ENCODE data around the gene GSK3B.

GSK3B gene

GRCh38 chr3:119790369-119790768 is 303.9 kb downstream of the GSK3B start:
- Histone ChIP-seq H3K36me3 (ENCODE audit: control insufficient read depth in 5 of 5, insufficient read depth in 5 of 5, low read length in 5 of 5) (no peaks in the 10 kb centered on the region), H3K27ac (ENCODE audit: low read depth, low read length) (no peak overlapping the region), H3K4me3 (ENCODE audit: low read depth in 1 of 5, low read length in 5 of 5) (no peak overlapping the region), H3K9ac (ENCODE audit: low read length in 5 of 5) (no peak overlapping the region), H3K9me3 (ENCODE audit: control insufficient read depth in 5 of 5, low read length in 5 of 5) (peaks cover 0 to 6% (median 0%) of the 10 kb centered on the region in 5 donors), H3K4me1 (ENCODE audit: control insufficient read depth in 5 of 5, insufficient read depth in 5 of 5, low read length in 5 of 5) (peaks cover 5 to 19% (median 13%) of the 10 kb centered on the region in 5 donors), H3K27me3 (ENCODE audit: control insufficient read depth in 5 of 5, insufficient read depth in 4 of 5, low read length in 5 of 5) (no peaks in the 10 kb centered on the region)

- H3K9me3 ChIP-seq (ENCODE audit: control insufficient read depth in 5 of 5, low read length in 5 of 5) = peaks cover 0 to 6% (median 0%) of the 10 kb centered on the region in 5 donors
- no peaks in the 10 kb centered on the region for H3K4me1 ChIP-seq (ENCODE audit: control insufficient read depth in 5 of 5, insufficient read depth in 5 of 5, low read length in 5 of 5)
- no peaks in the 10 kb centered on the region for H3K27me3 ChIP-seq (ENCODE audit: control insufficient read depth in 5 of 5, insufficient read depth in 4 of 5, low read length in 5 of 5)
- H3K27ac ChIP-seq (ENCODE audit: low read depth, low read length) = no peak overlapping the region
- no peaks in the 10 kb centered on the region for H3K36me3 ChIP-seq (ENCODE audit: control insufficient read depth in 5 of 5, insufficient read depth in 5 of 5, low read length in 5 of 5)
- no peak overlapping the region for H3K4me3 ChIP-seq (ENCODE audit: low read depth in 1 of 5, low read length in 5 of 5)
- no peak overlapping the region for H3K9ac ChIP-seq (ENCODE audit: low read length in 5 of 5)
Observed at GRCh38 chr3:119786409-119786808, 307.8 kb downstream of the GSK3B start.

DNA sequence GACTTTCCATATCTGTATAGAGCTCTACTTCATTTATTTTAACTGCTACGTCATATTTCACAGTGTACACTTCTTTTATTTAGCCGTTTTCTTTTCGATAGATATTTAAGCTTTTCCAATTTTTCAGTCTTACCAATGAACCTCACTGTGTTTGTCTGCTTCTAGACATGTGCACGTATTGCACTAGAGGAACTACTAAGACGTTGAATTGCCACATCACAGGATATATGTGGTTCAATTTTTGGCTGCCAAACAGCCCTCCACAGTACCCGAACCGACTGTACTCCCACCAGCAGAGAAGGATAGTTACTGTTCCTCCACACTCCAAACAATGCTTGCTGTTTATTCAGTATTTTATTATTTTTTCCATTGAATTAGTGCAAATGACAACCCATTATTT is 310.4 kb downstream of the GSK3B start:
- Histone ChIP-seq H3K9me3 (ENCODE audit: control insufficient read depth in 5 of 5, low read length in 5 of 5) (no peaks in the 10 kb centered on the region), H3K27ac (ENCODE audit: low read depth, low read length) (no peak overlapping the region), H3K36me3 (ENCODE audit: control insufficient read depth in 5 of 5, insufficient read depth in 5 of 5, low read length in 5 of 5) (no peaks in the 10 kb centered on the region), H3K9ac (ENCODE audit: low read length in 5 of 5) (no peak overlapping the region), H3K4me1 (ENCODE audit: control insufficient read depth in 5 of 5, insufficient read depth in 5 of 5, low read length in 5 of 5) (no peaks in the 10 kb centered on the region), H3K4me3 (ENCODE audit: low read depth in 1 of 5, low read length in 5 of 5) (no peak overlapping the region), H3K27me3 (ENCODE audit: control insufficient read depth in 5 of 5, insufficient read depth in 4 of 5, low read length in 5 of 5) (no peaks in the 10 kb centered on the region)

DNA sequence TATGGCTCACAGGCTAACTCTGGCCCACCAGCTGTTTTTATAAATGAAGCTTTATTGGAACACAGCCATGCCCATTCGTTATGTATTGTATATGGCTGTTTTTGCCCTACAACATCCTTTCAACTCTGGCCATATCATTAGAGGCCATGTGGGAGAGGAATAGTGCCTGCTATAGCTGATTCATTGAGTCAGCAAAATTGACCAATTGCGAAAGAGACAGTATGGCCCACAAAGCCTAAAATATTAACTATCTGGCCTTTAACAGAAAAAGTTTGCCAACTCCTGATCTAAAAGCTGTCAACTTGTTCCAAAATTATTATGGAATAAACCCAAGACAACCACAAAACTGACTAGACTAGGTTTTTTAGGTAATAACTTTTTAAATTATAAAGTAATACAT is 311.0 kb downstream of the GSK3B start:
- Histone ChIP-seq H3K4me3 (ENCODE audit: low read depth in 1 of 5, low read length in 5 of 5) (no peak overlapping the region), H3K4me1 (ENCODE audit: control insufficient read depth in 5 of 5, insufficient read depth in 5 of 5, low read length in 5 of 5) (no peaks in the 10 kb centered on the region), H3K36me3 (ENCODE audit: control insufficient read depth in 5 of 5, insufficient read depth in 5 of 5, low read length in 5 of 5) (no peaks in the 10 kb centered on the region), H3K27ac (ENCODE audit: low read depth, low read length) (no peak overlapping the region), H3K27me3 (ENCODE audit: control insufficient read depth in 5 of 5, insufficient read depth in 4 of 5, low read length in 5 of 5) (no peaks in the 10 kb centered on the region), H3K9me3 (ENCODE audit: control insufficient read depth in 5 of 5, low read length in 5 of 5) (no peaks in the 10 kb centered on the region), H3K9ac (ENCODE audit: low read length in 5 of 5) (no peak overlapping the region)

DNA sequence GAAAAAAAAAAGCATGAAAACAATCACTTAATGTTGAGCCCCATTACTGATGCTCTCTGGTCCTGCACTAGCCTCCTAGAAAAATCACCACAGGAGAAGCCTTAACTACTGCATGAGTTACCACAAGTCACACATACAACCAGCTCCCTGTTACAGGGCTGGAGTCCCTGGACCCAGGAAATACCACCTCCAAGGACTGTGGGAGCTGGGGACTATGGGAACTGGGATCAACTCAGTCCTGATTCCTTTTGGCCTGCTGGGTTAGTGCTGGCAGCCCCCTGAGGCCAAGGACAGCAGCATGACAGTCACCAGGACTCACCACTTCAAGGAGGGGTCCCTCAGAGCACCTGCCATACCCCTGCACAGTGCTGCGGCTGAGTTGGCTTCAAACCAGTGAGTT is 311.8 kb downstream of the GSK3B start:
- H3K9ac ChIP-seq (ENCODE audit: low read length in 5 of 5) = no peak overlapping the region
- H3K4me1 ChIP-seq (ENCODE audit: control insufficient read depth in 5 of 5, insufficient read depth in 5 of 5, low read length in 5 of 5) = no peaks in the 10 kb centered on the region
- H3K4me3 ChIP-seq (ENCODE audit: low read depth in 1 of 5, low read length in 5 of 5) = no peak overlapping the region
- no peaks in the 10 kb centered on the region for H3K36me3 ChIP-seq (ENCODE audit: control insufficient read depth in 5 of 5, insufficient read depth in 5 of 5, low read length in 5 of 5)
- H3K9me3 ChIP-seq (ENCODE audit: control insufficient read depth in 5 of 5, low read length in 5 of 5) = no peaks in the 10 kb centered on the region
- no peaks in the 10 kb centered on the region for H3K27me3 ChIP-seq (ENCODE audit: control insufficient read depth in 5 of 5, insufficient read depth in 4 of 5, low read length in 5 of 5)
- H3K27ac ChIP-seq (ENCODE audit: low read depth, low read length) = no peak overlapping the region

DNA sequence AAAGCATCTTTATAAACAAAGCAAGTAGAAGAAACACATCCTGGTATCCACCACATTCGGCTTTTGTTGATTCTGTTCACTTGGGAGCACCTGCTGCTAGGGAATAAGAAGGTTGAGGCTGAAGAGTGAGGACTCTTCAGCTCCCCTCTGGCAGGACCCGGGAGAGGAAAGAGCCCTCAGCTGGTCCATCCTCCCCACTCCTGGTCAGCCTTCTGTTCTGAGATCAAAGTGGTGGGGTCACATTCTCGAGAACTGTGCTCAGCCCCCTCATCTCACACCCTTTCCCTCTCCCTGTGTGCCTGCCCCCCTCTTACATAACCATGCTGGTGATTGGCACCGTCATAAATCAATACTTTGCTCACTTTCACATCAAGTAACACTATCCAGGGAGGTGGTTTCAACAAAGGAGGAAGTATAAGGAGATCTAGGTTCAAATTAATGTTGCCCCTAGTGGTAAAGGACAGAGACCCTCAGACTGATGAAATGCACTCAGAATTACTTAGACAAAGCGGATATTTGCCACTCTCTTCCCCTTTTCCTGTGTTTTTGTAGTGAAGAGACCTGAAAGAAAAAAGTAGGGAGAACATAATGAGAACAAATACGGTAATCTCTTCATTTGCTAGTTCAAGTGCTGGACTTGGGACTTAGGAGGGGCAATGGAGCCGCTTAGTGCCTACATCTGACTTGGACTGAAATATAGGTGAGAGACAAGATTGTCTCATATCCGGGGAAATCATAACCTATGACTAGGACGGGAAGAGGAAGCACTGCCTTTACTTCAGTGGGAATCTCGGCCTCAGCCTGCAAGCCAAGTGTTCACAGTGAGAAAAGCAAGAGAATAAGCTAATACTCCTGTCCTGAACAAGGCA is 312.7 kb downstream of the GSK3B start, which contains the start of gene NR1I2:
TSS of gene NR1I2 (plus strand) at position 772 of the 869 bp plus-strand sequence.
- H3K4me1 ChIP-seq (ENCODE audit: control insufficient read depth in 5 of 5, insufficient read depth in 5 of 5, low read length in 5 of 5) = no peaks in the 10 kb centered on the region
- H3K4me3 ChIP-seq (ENCODE audit: low read depth in 1 of 5, low read length in 5 of 5) = no peak within 1 kb of the TSS
- no peak within 1 kb of the TSS for H3K9ac ChIP-seq (ENCODE audit: low read length in 5 of 5)
- H3K9me3 ChIP-seq (ENCODE audit: control insufficient read depth in 5 of 5, low read length in 5 of 5) = peaks cover 0 to 5% (median 4%) of the 10 kb centered on the region in 5 donors
- no peaks in the 10 kb centered on the region for H3K36me3 ChIP-seq (ENCODE audit: control insufficient read depth in 5 of 5, insufficient read depth in 5 of 5, low read length in 5 of 5)
- no peaks in the 10 kb centered on the region for H3K27me3 ChIP-seq (ENCODE audit: control insufficient read depth in 5 of 5, insufficient read depth in 4 of 5, low read length in 5 of 5)
- H3K27ac ChIP-seq (ENCODE audit: low read depth, low read length) = no peak within 1 kb of the TSS

- Histone ChIP-seq H3K27ac (ENCODE audit: low read depth, low read length) (no peak overlapping the region), H3K9ac (ENCODE audit: low read length in 5 of 5) (no peak overlapping the region), H3K9me3 (ENCODE audit: control insufficient read depth in 5 of 5, low read length in 5 of 5) (peaks cover 3 to 10% (median 6%) of the 10 kb centered on the region in 5 donors), H3K4me3 (ENCODE audit: low read depth in 1 of 5, low read length in 5 of 5) (no peak overlapping the region), H3K4me1 (ENCODE audit: control insufficient read depth in 5 of 5, insufficient read depth in 5 of 5, low read length in 5 of 5) (peaks cover 0 to 2% (median 0%) of the 10 kb centered on the region in 5 donors), H3K27me3 (ENCODE audit: control insufficient read depth in 5 of 5, insufficient read depth in 4 of 5, low read length in 5 of 5) (no peaks in the 10 kb centered on the region), H3K36me3 (ENCODE audit: control insufficient read depth in 5 of 5, insufficient read depth in 5 of 5, low read length in 5 of 5) (no peaks in the 10 kb centered on the region)
Observed at GRCh38 chr3:119779731-119780383, 314.4 kb downstream of the GSK3B start.

DNA sequence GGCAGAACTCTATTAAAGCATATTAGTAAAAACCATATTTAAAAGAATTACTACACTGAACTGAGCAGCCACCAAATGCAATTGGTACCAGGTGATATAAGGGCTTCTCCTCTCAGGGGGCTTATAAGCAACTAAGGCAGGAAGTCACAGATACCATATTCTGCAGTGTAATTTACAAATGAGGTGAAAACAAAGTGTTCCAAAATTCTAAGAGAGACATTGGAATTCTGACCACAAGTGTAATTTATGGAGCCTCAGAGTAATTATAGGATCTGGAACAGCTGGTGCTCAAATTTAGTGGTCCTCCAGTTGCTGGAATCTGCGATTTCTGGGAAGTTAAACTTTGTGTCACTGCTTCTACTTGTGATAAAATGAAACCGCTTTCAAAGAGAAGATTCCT is 315.4 kb downstream of the GSK3B start:
- Histone ChIP-seq H3K9ac (ENCODE audit: low read length in 5 of 5) (no peak overlapping the region), H3K4me3 (ENCODE audit: low read depth in 1 of 5, low read length in 5 of 5) (no peak overlapping the region), H3K27me3 (ENCODE audit: control insufficient read depth in 5 of 5, insufficient read depth in 4 of 5, low read length in 5 of 5) (no peaks in the 10 kb centered on the region), H3K27ac (ENCODE audit: low read depth, low read length) (no peak overlapping the region), H3K4me1 (ENCODE audit: control insufficient read depth in 5 of 5, insufficient read depth in 5 of 5, low read length in 5 of 5) (peaks cover 0 to 11% (median 3%) of the 10 kb centered on the region in 5 donors), H3K36me3 (ENCODE audit: control insufficient read depth in 5 of 5, insufficient read depth in 5 of 5, low read length in 5 of 5) (no peaks in the 10 kb centered on the region), H3K9me3 (ENCODE audit: control insufficient read depth in 5 of 5, low read length in 5 of 5) (peaks cover 3 to 10% (median 6%) of the 10 kb centered on the region in 5 donors)

DNA sequence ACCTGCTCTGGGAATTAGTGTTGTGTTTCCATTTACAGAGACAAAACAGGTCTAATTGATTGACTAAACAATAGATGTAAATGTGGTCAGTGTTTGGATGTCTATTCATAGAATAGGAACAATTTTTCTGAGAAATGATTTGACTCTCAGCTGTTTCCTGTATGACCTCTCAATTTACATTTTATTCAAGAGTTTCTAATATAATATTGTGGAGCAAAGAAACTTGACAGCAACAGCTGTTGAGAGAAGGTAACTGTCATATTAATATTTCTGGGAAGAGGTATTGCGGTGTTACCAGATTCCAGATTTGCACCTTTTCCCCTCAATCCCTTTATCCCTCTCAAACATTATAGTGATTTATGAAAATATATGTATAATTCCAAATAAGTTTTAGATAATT is 316.1 kb downstream of the GSK3B start:
- Histone ChIP-seq H3K27me3 (ENCODE audit: control insufficient read depth in 5 of 5, insufficient read depth in 4 of 5, low read length in 5 of 5) (no peaks in the 10 kb centered on the region), H3K4me3 (ENCODE audit: low read depth in 1 of 5, low read length in 5 of 5) (no peak overlapping the region), H3K9me3 (ENCODE audit: control insufficient read depth in 5 of 5, low read length in 5 of 5) (peaks cover 3 to 10% (median 6%) of the 10 kb centered on the region in 5 donors), H3K27ac (ENCODE audit: low read depth, low read length) (no peak overlapping the region), H3K9ac (ENCODE audit: low read length in 5 of 5) (no peak overlapping the region), H3K36me3 (ENCODE audit: control insufficient read depth in 5 of 5, insufficient read depth in 5 of 5, low read length in 5 of 5) (no peaks in the 10 kb centered on the region), H3K4me1 (ENCODE audit: control insufficient read depth in 5 of 5, insufficient read depth in 5 of 5, low read length in 5 of 5) (peaks cover 0 to 12% (median 3%) of the 10 kb centered on the region in 5 donors)

- H3K4me1 ChIP-seq (ENCODE audit: control insufficient read depth in 5 of 5, insufficient read depth in 5 of 5, low read length in 5 of 5) = peaks cover 0 to 12% (median 3%) of the 10 kb centered on the region in 5 donors
- no peak overlapping the region for H3K4me3 ChIP-seq (ENCODE audit: low read depth in 1 of 5, low read length in 5 of 5)
- no peaks in the 10 kb centered on the region for H3K36me3 ChIP-seq (ENCODE audit: control insufficient read depth in 5 of 5, insufficient read depth in 5 of 5, low read length in 5 of 5)
- no peaks in the 10 kb centered on the region for H3K27me3 ChIP-seq (ENCODE audit: control insufficient read depth in 5 of 5, insufficient read depth in 4 of 5, low read length in 5 of 5)
- peaks cover 3 to 10% (median 6%) of the 10 kb centered on the region in 5 donors for H3K9me3 ChIP-seq (ENCODE audit: control insufficient read depth in 5 of 5, low read length in 5 of 5)
- no peak overlapping the region for H3K27ac ChIP-seq (ENCODE audit: low read depth, low read length)
- no peak overlapping the region for H3K9ac ChIP-seq (ENCODE audit: low read length in 5 of 5)
Observed at GRCh38 chr3:119776304-119776703, 317.9 kb downstream of the GSK3B start.

All from subcutaneous abdominal adipose tissue (tissue), 5 donors.